NT2/D1 (cell line): Measurements from ENCODE around the gene NEK3.
"Not testable (repeated sequence)": the region's sequence is repeated elsewhere in the genome, so short reads cannot be mapped to it uniquely, and the experiment has no call there.

Source experiments
- DNase-seq: peaks from one replicate; pipeline ENCODE4 v3.0.0-alpha.2; 2011; ENCODE audit warnings: low read depth, low spot score
- H3K27me3 ChIP-seq: 2 replicates; pipeline ENCODE4 v1.6.0; 2011; ENCODE audit warnings: mild to moderate bottlenecking; ENCODE audit not compliant: insufficient read length, insufficient read depth
- H3K36me3 ChIP-seq: 2 replicates; pipeline ENCODE4 v1.6.1; 2011; ENCODE audit warnings: mild to moderate bottlenecking, low read length, mixed read lengths; ENCODE audit not compliant: insufficient read depth, insufficient read length
- H3K4me1 ChIP-seq: 2 replicates; pipeline ENCODE4 v1.5.1; 2011; ENCODE audit not compliant: insufficient read depth, insufficient read length
- H3K4me3 ChIP-seq: 2 replicates; pipeline ENCODE4 v1.5.1; 2011; ENCODE audit warnings: low read depth; ENCODE audit not compliant: insufficient read length
- H3K9ac ChIP-seq: 2 replicates; pipeline ENCODE4 v1.6.0; 2011; ENCODE audit warnings: low read depth; ENCODE audit not compliant: insufficient read length
- H3K9me3 ChIP-seq: 2 replicates; pipeline ENCODE4 v1.5.1; 2011; ENCODE audit warnings: mild to moderate bottlenecking, low read length; ENCODE audit not compliant: insufficient read depth
- SUZ12 ChIP-seq: IDR thresholded peaks from 2 replicates; pipeline ENCODE4 v1.6.1; 2011; ENCODE audit not compliant: insufficient read length, insufficient read depth; ENCODE audit errors: extremely low read depth
- YY1 ChIP-seq: IDR thresholded peaks from 2 replicates; pipeline ENCODE4 v1.6.1; 2011; ENCODE audit not compliant: insufficient read length, insufficient read depth
- ZNF274 ChIP-seq: IDR thresholded peaks from 2 replicates; pipeline ENCODE4 v1.6.1; 2011; ENCODE audit warnings: mild to moderate bottlenecking, low read depth, low read length

NEK3 gene

GRCh38 chr13:52177276-52177675 lies 17.9 kb upstream of the NEK3 start:
- Histone ChIP-seq H3K9me3 (no peaks in the 10 kb centered on the region), H3K27me3 (no peaks in the 10 kb centered on the region), H3K9ac (no peak overlapping the region), H3K36me3 (peaks cover 6% of the 10 kb centered on the region), H3K4me1 (no peaks in the 10 kb centered on the region), H3K4me3 (no peak overlapping the region)
- no peak for DNase-seq
- TF ChIP-seq SUZ12 (no peak), ZNF274 (no peak), YY1 (no peak)

- H3K9me3 ChIP-seq, H3K9ac ChIP-seq, H3K4me3 ChIP-seq, H3K27me3 ChIP-seq, H3K4me1 ChIP-seq, H3K36me3 ChIP-seq, DNase-seq: not testable (repeated sequence)
These were observed 14.6 kb upstream of the NEK3 start for GRCh38 chr13:52173970-52174369.

GRCh38 chr13:52173373-52173772 lies 14.0 kb upstream of the NEK3 start:
- H3K36me3 ChIP-seq, result peaks cover 3% of the 10 kb centered on the region
- H3K9ac ChIP-seq, result no peak overlapping the region
- H3K9me3 ChIP-seq, result no peaks in the 10 kb centered on the region
- no peaks in the 10 kb centered on the region for H3K27me3 ChIP-seq
- TF ChIP-seq ZNF274 (no peak), YY1 (no peak), SUZ12 (no peak)
- no peak overlapping the region for H3K4me3 ChIP-seq
- no peak for DNase-seq
- H3K4me1 ChIP-seq, result no peaks in the 10 kb centered on the region

- H3K4me3 ChIP-seq, H3K9me3 ChIP-seq, DNase-seq, H3K27me3 ChIP-seq, H3K4me1 ChIP-seq, H3K36me3 ChIP-seq, H3K9ac ChIP-seq: not testable (repeated sequence)
These were observed 12.3 kb upstream of the NEK3 start for GRCh38 chr13:52171686-52172085.

GRCh38 chr13:52170828-52171391 lies 11.5 kb upstream of the NEK3 start:
- not testable (repeated sequence) for H3K4me1 ChIP-seq, H3K4me3 ChIP-seq, DNase-seq, H3K27me3 ChIP-seq, H3K9ac ChIP-seq, H3K9me3 ChIP-seq, H3K36me3 ChIP-seq

- Histone ChIP-seq H3K36me3 (no peaks in the 10 kb centered on the region), H3K4me3 (no peak overlapping the region), H3K9ac (no peak overlapping the region), H3K9me3 (no peaks in the 10 kb centered on the region), H3K27me3 (no peaks in the 10 kb centered on the region), H3K4me1 (no peaks in the 10 kb centered on the region)
- DNase-seq, result no peak
- TF ChIP-seq SUZ12, result no peak
- no peak for TF ChIP-seq YY1
- TF ChIP-seq ZNF274, result no peak
These were observed 10.4 kb upstream of the NEK3 start for GRCh38 chr13:52169839-52170238.

GRCh38 chr13:52165411-52165810 lies 6.0 kb upstream of the NEK3 start:
- no peaks in the 10 kb centered on the region for H3K9me3 ChIP-seq
- no peak for DNase-seq
- no peaks in the 10 kb centered on the region for H3K27me3 ChIP-seq
- TF ChIP-seq ZNF274 (no peak), SUZ12 (no peak)
- H3K4me1 ChIP-seq, result no peaks in the 10 kb centered on the region
- H3K4me3 ChIP-seq, result no peak overlapping the region
- no peak overlapping the region for H3K9ac ChIP-seq
- H3K36me3 ChIP-seq, result no peaks in the 10 kb centered on the region

- no peaks in the 10 kb centered on the region for H3K36me3 ChIP-seq
- no peak for DNase-seq
- no peaks in the 10 kb centered on the region for H3K27me3 ChIP-seq
- no peak overlapping the region for H3K4me3 ChIP-seq
- TF ChIP-seq ZNF274, result no peak
- no peak for TF ChIP-seq YY1
- no peak for TF ChIP-seq SUZ12
- H3K4me1 ChIP-seq, result no peaks in the 10 kb centered on the region
- no peak overlapping the region for H3K9ac ChIP-seq
- H3K9me3 ChIP-seq, result no peaks in the 10 kb centered on the region
These were observed 5.6 kb upstream of the NEK3 start for GRCh38 chr13:52164989-52165388.

GRCh38 chr13:52163878-52164277 lies 4.5 kb upstream of the NEK3 start:
- DNase-seq, H3K9me3 ChIP-seq, H3K27me3 ChIP-seq, H3K36me3 ChIP-seq, H3K4me3 ChIP-seq, H3K4me1 ChIP-seq, H3K9ac ChIP-seq: not testable (repeated sequence)
